ENCODE measurements around the gene PTPN1.

DNA sequence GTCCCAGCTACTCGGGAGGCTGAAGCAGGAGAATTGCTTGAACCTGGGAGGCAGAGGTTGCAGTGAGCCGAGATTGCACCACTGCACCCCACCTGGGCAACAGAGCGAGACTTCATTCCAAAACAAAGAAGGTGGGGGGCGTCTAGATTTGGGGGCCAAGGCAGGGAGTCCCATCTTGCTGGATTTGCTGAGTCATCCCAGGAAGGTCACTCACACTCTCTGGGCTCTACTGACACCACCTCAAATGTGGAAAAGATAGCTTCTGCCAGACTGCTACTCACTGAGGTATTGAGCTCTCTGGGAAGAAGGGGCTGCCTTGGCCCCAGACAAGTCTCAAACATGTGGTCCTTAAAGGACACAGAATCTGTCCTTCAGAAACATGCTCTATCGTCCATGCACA is 106.8 kb downstream of the PTPN1 start:
- TF ChIP-seq CTCF (IDR thresholded peaks at IDR 0.05) (no peak), ZFX (IDR thresholded peaks at IDR 0.05; ENCODE audit: borderline replicate concordance) (no peak)

Data from 22Rv1 (cell line).